ENCODE results near the gene RBCK1.

Gene RBCK1

DNA sequence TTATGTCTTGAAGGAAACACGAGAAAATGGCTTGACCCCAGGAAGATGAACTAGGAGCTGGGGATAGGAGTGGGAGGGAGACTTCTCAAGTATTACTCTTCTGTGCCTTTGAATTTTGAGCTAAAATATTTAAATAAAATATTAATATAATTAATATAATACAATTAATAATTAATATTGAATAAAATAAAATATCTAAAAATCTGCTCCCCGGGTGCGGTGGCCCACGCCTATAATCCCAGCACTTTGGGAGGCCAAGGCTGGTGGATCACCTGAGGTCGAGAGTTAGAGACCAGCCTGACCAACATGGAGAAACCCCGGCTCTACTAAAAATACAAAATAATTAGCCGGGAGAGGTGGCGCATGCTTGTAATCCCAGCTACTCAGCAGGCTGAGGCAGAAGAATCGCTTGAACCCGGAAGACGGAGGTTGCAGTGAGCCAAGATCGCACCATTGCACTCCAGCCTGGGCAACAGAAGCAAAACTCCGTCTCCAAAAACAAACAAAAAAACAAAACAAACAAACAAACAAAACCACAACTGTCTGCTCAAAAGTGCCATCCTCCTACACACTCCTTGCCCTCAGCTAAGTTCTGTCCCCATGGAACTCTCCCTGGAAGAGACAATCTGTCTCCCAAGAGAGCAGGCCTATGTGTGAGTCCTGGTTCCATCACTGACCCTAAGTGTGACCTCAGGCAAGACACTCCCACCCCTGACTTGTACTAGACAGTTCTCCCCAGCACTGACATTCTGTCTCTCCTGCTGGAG, 41.2 kb upstream of the RBCK1 start:
- no peak for ATAC-seq
- TF ChIP-seq, protein P1, sequence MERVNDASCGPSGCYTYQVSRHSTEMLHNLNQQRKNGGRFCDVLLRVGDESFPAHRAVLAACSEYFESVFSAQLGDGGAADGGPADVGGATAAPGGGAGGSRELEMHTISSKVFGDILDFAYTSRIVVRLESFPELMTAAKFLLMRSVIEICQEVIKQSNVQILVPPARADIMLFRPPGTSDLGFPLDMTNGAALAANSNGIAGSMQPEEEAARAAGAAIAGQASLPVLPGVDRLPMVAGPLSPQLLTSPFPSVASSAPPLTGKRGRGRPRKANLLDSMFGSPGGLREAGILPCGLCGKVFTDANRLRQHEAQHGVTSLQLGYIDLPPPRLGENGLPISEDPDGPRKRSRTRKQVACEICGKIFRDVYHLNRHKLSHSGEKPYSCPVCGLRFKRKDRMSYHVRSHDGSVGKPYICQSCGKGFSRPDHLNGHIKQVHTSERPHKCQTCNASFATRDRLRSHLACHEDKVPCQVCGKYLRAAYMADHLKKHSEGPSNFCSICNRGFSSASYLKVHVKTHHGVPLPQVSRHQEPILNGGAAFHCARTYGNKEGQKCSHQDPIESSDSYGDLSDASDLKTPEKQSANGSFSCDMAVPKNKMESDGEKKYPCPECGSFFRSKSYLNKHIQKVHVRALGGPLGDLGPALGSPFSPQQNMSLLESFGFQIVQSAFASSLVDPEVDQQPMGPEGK (CRISPR knock-in tag; IDR thresholded peaks at IDR 0.05; ENCODE audit: borderline replicate concordance), result no peak
- TF ChIP-seq ZNF70 (CRISPR knock-in tag; IDR thresholded peaks at IDR 0.05) (no peak), ESRRG (CRISPR knock-in tag; IDR thresholded peaks at IDR 0.05) (no peak), ARNTL (CRISPR knock-in tag; IDR thresholded peaks at IDR 0.05; ENCODE audit: borderline replicate concordance, low read depth) (no peak), GLIS3 (CRISPR knock-in tag; IDR thresholded peaks at IDR 0.05) (no peak), ZFP30 (CRISPR knock-in tag; IDR thresholded peaks at IDR 0.05) (no peak), OSR1 (CRISPR knock-in tag; IDR thresholded peaks at IDR 0.05) (no peak), ZNF8 (CRISPR knock-in tag; IDR thresholded peaks at IDR 0.05) (no peak), ISL1 (CRISPR knock-in tag; IDR thresholded peaks at IDR 0.05) (no peak), PPARA (CRISPR knock-in tag; IDR thresholded peaks at IDR 0.05; ENCODE audit: borderline replicate concordance) (no peak), RARB (CRISPR knock-in tag; IDR thresholded peaks at IDR 0.05) (no peak), SNAI2 (CRISPR knock-in tag; IDR thresholded peaks at IDR 0.05) (no peak), BACH2 (CRISPR knock-in tag; IDR thresholded peaks at IDR 0.05; ENCODE audit: borderline replicate concordance) (no peak)
- TF ChIP-seq, protein P2, sequence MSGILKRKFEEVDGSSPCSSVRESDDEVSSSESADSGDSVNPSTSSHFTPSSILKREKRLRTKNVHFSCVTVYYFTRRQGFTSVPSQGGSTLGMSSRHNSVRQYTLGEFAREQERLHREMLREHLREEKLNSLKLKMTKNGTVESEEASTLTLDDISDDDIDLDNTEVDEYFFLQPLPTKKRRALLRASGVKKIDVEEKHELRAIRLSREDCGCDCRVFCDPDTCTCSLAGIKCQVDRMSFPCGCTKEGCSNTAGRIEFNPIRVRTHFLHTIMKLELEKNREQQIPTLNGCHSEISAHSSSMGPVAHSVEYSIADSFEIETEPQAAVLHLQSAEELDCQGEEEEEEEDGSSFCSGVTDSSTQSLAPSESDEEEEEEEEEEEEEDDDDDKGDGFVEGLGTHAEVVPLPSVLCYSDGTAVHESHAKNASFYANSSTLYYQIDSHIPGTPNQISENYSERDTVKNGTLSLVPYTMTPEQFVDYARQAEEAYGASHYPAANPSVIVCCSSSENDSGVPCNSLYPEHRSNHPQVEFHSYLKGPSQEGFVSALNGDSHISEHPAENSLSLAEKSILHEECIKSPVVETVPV (CRISPR knock-in tag; IDR thresholded peaks at IDR 0.05), result no peak
- TF ChIP-seq, protein P3, sequence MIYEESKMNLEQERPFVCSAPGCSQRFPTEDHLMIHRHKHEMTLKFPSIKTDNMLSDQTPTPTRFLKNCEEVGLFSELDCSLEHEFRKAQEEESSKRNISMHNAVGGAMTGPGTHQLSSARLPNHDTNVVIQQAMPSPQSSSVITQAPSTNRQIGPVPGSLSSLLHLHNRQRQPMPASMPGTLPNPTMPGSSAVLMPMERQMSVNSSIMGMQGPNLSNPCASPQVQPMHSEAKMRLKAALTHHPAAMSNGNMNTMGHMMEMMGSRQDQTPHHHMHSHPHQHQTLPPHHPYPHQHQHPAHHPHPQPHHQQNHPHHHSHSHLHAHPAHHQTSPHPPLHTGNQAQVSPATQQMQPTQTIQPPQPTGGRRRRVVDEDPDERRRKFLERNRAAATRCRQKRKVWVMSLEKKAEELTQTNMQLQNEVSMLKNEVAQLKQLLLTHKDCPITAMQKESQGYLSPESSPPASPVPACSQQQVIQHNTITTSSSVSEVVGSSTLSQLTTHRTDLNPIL (CRISPR knock-in tag; IDR thresholded peaks at IDR 0.05; ENCODE audit: low read depth), result no peak
- TF ChIP-seq, protein P4, sequence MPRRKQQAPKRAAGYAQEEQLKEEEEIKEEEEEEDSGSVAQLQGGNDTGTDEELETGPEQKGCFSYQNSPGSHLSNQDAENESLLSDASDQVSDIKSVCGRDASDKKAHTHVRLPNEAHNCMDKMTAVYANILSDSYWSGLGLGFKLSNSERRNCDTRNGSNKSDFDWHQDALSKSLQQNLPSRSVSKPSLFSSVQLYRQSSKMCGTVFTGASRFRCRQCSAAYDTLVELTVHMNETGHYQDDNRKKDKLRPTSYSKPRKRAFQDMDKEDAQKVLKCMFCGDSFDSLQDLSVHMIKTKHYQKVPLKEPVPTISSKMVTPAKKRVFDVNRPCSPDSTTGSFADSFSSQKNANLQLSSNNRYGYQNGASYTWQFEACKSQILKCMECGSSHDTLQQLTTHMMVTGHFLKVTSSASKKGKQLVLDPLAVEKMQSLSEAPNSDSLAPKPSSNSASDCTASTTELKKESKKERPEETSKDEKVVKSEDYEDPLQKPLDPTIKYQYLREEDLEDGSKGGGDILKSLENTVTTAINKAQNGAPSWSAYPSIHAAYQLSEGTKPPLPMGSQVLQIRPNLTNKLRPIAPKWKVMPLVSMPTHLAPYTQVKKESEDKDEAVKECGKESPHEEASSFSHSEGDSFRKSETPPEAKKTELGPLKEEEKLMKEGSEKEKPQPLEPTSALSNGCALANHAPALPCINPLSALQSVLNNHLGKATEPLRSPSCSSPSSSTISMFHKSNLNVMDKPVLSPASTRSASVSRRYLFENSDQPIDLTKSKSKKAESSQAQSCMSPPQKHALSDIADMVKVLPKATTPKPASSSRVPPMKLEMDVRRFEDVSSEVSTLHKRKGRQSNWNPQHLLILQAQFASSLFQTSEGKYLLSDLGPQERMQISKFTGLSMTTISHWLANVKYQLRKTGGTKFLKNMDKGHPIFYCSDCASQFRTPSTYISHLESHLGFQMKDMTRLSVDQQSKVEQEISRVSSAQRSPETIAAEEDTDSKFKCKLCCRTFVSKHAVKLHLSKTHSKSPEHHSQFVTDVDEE (CRISPR knock-in tag; IDR thresholded peaks at IDR 0.05), result no peak

DNA sequence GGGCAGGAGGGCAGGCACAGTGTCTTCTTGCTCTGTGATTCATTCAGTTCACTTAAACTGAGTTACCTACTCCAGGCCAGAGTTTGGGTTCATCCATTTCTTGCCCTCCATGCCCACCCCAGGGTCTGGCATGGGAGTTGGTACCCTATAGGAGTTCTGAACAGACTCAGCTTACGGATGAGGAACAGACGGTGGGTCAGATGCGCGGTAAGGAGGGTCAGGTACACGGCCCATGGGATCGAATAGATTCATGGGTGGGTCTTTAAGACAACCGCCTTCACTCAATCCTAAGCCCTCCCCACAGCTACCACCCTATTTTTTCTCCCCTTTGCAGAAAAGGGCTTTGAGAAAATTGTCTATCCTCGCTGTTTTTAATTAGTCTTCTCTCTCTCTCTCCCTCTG, 40.6 kb upstream of the RBCK1 start:
- TF ChIP-seq BACH2 (CRISPR knock-in tag; IDR thresholded peaks at IDR 0.05; ENCODE audit: borderline replicate concordance) (no peak), PPARA (CRISPR knock-in tag; IDR thresholded peaks at IDR 0.05; ENCODE audit: borderline replicate concordance) (no peak), ZFP3 (CRISPR knock-in tag; IDR thresholded peaks at IDR 0.05) (no peak), ZC3H10 (CRISPR knock-in tag; IDR thresholded peaks at IDR 0.05) (no peak), ZNF565 (CRISPR knock-in tag; conservative IDR thresholded peaks at IDR 0.05; ENCODE audit: low read depth) (no peak), CSDC2 (CRISPR knock-in tag; IDR thresholded peaks at IDR 0.05) (no peak), ZNF8 (CRISPR knock-in tag; IDR thresholded peaks at IDR 0.05) (no peak), ARNTL (CRISPR knock-in tag; IDR thresholded peaks at IDR 0.05; ENCODE audit: borderline replicate concordance, low read depth) (no peak), TOX (CRISPR knock-in tag; IDR thresholded peaks at IDR 0.05; ENCODE audit: borderline replicate concordance) (no peak)
- TF ChIP-seq, protein P2 (CRISPR knock-in tag; IDR thresholded peaks at IDR 0.05), result no peak
- TF ChIP-seq, protein P4 (CRISPR knock-in tag; IDR thresholded peaks at IDR 0.05), result no peak
- no peak for ATAC-seq

Measured in SK-N-SH treated with all-trans-retinoic acid at 6 μM for 48 hours (cell line).